ENCODE measurements around the gene ZBED2.
"Not testable (repeated sequence)": the region's sequence is repeated elsewhere in the genome, so short reads cannot be mapped to it uniquely, and the experiment has no call there.

ZBED2 gene

DNA sequence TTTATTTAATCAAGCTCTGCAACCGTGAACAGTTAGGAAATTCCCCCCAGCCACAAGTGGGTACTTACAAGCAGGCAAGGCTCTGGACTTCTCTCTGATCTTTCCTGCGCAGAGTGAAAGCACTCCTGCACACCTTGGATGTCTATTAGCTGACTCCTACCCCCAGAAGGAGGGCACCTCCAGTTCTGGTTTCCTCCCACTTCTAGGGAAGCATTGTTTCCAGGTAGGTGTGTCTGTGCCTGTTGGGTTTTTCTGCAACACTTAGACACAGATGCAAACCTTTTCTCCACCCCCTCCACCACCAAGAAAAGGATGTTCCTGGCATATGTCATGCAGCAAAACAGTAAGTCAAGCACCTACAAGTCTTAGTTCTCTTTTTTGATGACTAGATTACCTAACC, at the start of gene ZBED2:
TSS of gene ZBED2 (minus strand) at position 115 of the 400 bp plus-strand sequence. CDS start 1,145 bp downstream, outside the sequence.
- DNase-seq: no peak

DNA sequence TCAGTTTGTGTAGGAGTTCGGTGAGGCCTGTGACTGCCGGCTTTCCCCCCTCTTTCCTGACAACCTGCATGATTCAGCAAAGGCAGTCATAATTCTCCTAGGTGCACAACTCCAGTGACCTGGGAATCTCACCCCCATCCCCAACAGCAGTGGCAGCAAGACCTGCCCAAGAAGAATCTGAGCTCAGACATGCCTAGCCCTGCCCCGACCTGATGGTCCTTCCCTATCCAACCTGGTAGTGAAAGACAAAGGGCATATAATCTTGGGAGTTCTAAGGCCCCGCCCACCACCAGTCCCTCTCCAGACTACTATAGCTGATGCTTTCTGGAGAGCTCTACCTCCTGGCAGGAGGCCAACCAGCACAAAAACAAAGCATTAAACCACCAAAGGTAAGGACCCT, 44.2 kb upstream of the ZBED2 start:
- DNase-seq: no peak

GRCh38 chr3:111636366-111636885, 41.3 kb upstream of the ZBED2 start:
- DNase-seq: no peak

- DNase-seq: no peak
Observed at GRCh38 chr3:111635403-111635802, 40.3 kb upstream of the ZBED2 start.

GRCh38 chr3:111630638-111631037, 35.5 kb upstream of the ZBED2 start:
- not testable (repeated sequence) for DNase-seq

GRCh38 chr3:111629018-111629417, 33.9 kb upstream of the ZBED2 start:
- not testable (repeated sequence) for DNase-seq

GRCh38 chr3:111627092-111627491, 31.9 kb upstream of the ZBED2 start:
- DNase-seq: no peak

DNA sequence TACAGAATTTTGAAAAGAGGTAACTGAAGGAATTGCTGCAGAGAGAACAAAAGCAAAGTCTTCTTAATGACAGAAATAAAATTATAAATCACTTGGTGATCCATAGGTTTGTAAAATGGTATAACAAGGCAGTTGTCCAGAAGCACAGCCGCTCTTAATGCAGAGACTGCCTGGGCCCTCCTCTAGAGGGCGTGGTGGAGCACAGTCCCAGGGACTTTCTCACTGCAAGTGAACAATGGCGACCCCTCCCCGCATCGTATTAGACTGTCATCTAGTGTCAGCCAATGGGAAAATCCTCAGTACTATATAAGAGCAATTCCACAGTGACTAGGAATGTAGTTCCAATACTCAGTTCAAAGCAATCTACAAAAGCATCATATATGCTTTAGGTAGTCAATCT, 26.4 kb upstream of the ZBED2 start:
- no peak for DNase-seq

DNA sequence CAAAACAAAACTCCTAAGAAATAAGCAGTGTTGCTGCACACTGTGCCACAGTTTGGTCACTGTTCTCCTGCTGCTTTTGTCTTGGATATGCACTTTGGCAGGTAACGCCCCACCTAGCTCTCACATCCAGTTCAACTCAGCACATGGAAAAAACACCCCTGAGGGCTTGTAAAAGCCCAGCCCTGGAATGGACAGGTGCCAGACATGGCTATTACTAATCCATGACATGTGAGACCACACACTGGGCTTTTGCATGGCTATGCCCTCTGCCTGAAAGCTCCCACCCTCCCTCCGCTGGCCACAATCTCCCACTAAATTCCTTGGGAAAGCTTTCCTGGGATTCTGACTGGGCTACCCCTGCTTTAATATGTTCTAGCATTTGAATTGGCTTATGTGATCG, 24.7 kb upstream of the ZBED2 start:
- DNase-seq: no peak

DNA sequence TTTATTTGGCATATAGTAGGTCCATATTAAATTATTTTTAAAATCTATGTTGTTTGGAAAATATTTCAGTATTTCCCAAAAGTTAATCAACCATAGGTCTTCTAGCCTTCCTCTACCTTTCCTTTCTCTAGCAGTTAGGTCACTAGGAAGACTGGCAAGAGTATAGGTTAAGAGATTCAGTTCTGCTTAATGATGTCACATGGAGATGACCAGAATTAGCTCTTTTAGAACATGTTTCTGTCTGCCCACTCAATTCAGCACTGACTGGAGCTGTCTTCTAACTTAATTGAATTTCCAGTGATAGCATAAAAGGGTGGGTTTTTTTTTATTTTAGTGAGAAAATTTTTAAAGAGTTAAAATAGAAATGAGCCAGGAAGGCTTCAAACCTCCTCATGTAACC, 23.8 kb upstream of the ZBED2 start:
- no peak for DNase-seq

DNA sequence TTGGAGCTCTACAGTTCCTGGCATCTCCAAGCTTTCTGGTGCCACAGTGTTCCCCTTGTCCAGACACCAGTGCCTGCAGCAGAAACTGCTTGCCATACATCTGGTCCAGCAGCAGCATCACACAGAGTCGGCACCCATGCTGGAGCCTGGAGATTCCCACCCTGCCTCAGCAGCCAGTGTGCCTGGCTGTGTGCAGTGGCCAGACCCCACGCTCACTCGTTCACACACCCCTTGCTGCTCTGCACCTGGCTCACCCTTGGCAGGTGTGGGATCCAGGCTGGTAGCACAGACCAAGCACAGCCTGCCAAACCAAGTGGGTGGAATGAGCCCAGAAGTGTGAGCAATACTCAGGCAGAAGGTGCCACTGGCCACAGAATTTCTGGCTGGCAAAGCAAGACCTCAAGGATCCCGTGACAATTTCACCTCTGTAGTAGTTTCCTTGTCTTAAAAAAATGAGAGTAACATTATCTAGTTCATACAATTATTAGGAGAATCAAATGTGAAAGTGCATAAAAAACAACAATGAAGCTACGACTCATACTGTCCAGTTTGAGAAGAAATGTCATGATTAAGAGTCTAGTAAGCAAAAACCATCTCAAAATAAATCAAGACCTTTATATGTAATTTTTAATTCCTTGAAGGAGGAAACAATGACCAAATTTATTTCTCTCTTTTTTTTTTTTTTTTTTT, 22.9 kb upstream of the ZBED2 start:
- DNase-seq: no peak

DNA sequence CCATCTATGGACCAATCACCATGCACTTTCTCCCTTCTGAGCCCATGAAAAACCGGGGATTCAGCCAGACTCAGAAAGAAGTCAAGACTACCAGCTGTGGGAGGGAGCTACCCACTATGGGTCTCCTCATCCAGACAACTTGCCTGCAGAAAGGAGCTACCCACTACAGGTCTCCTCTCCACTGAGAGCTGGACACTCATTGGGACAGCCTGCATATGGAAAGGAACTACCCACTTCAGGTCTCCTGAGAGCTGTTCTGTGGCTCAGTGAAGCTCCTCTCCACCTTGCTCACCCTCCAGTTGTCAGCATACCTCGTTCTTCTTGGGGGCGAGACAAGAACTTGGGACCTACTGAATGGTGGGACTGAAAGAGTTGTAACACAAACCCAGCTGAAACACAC, 22.3 kb upstream of the ZBED2 start:
- no peak for DNase-seq

DNA sequence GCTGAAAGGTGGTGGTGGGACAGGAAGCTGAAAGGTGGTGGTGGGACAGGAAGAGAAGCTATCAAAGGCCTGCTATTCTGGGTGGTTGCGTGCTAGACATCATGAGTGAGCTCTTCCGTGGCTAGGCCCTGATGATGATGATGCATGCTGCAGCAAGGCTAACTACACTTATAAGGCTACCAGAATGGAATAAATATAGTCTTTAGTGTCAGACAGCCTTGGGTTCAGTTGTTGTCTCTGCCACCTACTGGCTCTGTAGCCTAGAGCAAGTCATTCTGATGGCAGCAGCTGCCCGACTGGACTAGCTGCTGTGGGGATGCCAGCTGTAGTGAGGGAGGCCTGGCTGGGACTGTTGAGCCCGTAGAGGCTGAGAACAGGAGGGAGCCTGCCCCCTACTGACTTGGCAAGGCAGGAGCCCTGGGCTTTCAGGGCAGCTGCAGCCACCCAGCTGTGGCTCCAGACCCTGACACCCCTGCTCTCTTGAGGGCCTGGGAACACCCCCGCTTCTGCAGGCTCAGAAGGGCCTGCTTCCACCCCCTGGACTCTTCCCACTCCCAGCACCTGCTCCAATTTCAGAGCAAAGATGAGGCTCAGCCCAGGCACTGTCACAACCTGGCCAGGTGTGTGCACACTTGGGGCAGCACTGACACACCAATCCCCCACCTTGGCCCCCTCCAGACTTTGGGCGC, 21.4 kb upstream of the ZBED2 start:
- no peak for DNase-seq

- no peak for DNase-seq
Observed at GRCh38 chr3:111615880-111616279, 20.7 kb upstream of the ZBED2 start.

DNA sequence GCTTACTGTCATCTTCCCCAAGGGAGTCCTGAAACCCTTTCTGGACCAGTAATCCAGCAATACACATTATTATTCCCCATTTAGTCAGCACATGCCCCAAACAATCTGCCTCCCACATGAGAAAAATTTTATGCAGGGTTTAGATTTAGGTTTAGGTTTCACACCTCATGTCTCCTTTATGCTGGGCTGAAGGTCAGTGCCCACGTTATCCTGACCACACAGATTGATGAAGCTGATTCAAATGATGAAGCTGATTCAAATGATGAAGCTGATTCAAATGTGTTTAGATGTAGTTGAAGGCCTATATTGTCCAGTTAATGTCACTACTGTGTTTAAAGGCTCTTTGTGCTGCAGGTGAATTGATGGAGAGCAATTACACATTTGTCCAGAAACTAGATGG, 18.1 kb upstream of the ZBED2 start:
- DNase-seq: no peak

DNA sequence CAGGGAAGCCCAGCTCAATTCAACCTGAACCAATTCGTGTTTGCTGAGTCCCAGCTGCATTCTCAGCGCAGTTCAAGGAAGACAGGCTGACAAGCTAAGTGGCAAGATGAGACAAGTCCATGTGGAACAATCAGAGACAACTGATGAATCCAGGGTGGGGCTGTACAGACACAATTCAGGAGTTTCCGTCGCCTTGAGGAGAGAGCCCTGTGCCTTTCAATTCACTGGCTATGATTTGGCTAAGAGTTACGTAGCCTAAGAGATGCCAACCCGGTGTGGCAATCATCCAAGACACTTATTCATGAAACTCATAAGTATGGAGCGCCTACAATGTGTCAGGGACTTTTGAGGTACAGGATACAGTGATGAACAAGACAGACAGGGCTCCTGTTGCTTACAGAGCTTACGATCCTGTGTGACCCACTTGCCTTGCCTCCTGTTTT, 15.5 kb upstream of the ZBED2 start:
- DNase-seq: no peak

DNA sequence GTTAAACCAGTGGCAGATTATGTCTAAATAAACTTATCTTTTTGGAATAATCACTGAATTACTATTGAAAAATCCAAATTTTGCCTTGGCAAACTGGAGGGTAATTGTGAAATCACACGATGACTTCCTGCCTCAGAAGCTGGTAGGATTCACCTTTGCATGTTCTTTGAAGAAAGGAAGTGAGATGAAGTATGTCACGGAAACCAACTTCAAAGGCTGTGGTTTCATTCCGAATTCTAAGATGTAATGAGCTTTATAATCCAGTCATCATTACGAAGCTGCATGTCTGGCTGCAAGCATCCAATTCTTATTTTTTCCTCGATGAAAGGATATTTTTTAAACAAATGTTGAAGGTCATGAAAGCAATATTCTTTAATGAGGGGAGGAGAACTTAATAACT, 15.0 kb upstream of the ZBED2 start:
- DNase-seq: no peak

- DNase-seq: no peak
Observed at GRCh38 chr3:111609700-111610099, 14.6 kb upstream of the ZBED2 start.

- no peak for DNase-seq
Observed at GRCh38 chr3:111608383-111608782, 13.2 kb upstream of the ZBED2 start.

DNA sequence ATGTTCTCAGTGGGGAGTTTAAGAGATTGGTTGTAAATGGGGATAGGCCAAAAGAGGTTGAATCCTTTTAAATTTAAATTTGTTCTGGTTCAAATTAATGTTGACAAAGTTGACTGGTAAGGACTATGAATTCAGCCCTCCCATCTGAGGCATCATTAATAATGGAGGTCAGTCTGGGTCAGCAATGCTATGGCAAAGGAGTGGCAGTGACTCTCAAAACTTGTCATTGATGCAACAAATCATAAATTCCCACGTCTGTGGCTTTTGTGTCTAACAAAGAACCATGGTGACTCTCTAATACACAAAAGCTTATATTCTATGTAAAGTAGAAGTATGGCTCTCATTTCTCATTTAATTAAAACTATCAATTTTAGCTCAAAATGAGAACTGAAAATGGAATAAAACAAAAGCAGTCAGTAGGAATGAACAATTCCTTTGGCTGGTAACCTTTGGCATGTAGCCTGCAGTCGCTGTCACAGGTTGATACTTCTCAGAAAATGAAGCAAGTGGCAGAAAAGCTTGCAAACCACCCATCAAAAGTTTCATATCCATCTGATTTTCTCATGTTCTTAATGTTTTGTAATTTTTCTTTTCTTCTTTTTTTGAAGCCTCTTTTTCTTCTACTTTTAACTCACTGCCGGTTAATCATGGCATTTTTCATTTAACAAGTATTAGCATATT, 12.2 kb upstream of the ZBED2 start:
- DNase-seq: no peak

DNA sequence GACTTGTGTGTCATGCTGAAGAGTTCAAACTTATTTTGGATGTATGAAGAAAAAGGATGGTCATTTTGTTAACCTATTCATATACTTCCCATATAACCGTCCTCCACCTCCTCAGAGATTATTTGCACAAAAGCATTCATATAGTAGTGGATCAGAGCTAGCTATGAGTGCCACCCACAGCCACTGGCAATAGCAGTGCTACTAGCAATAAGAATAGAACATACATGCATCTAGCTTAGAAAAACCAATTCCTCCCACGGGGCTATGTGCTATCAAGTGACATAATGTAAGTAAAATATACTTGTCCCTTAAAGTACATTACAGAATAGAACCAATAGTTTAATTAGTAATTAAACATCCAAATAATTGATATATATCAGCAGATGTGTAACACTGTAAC, 10.3 kb upstream of the ZBED2 start:
- no peak for DNase-seq

- DNase-seq: no peak
Observed at GRCh38 chr3:111605018-111605417, 9.9 kb upstream of the ZBED2 start.

DNA sequence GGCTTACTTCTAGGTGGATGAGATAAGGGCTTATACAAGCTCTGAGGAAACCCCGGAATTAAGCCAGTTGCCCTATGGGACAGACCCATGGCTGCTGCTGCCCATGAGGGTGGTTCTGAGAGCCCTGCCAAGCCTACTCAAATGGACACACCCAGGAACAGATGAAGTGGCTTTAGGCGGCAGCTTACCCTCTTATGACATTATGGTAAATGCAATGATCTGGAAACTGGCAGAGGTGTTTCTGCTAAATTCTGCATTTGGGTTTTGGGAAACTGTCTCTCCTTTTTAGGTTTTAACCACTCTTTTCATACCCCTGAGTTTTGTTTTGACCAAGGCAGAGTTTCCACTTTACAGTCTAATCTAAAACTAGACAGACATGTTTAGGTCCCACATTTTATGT, 9.0 kb upstream of the ZBED2 start:
- no peak for DNase-seq

DNA sequence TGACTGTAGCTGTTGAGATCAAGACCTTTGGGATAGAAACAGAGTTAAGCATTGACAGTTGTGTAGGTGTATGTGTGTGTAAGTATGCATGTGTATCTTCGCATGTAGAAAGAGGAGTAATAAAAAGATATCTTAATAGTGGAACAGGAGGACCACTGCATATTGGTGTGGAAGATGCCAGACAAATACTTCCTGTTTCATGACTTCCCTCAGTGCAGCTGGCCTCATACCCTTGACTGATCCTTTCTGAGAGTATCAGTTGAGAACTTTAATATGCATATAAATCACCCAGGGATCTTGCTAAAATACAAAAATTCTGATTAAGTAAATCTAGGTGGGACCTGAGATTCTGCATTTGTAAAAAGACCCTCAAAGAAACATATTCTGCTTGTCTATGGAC, 8.5 kb upstream of the ZBED2 start:
- DNase-seq: no peak

All from NCI-H2081 treated with DMSO at 0.1 percent for 48 hours (cell line).